Calu3 (cell line): ENCODE data around the gene MSLN. TPM values are rescaled to one million over a fixed set of nuclear protein-coding genes. Genes with fewer than 3 reads are reported as not detected.

Source experiments
- BruUV-seq: library from RNA; stranded (reverse); fragments of 400-500 nt; replicated peaks from 2 replicates; lab custom pipeline; 2021; lab: Mats Ljungman, UMichigan
- CTCF ChIA-PET: fragments of 300-600 bp; sonication (Branson Sonifier 250); formaldehyde crosslinking; loops from one replicate; lab custom pipeline; 2022; ENCODE audit warnings: antibody characterized with exemption; lab: Charles Lee
- DNase-seq: peaks from one replicate; pipeline ENCODE4 v3.0.0; 2022
- H3K27ac Mint-ChIP-seq: one replicate; pipeline ENCODE4 v1.8.0; 2022; ENCODE audit warnings: mixed read lengths; ENCODE audit not compliant: unreplicated experiment
- H3K27me3 Mint-ChIP-seq: one replicate; pipeline ENCODE4 v1.8.0; 2022; ENCODE audit warnings: mixed read lengths; ENCODE audit not compliant: unreplicated experiment
- H3K36me3 Mint-ChIP-seq: one replicate; pipeline ENCODE4 v1.8.0; 2022; ENCODE audit warnings: mild to moderate bottlenecking, moderate library complexity, mixed read lengths; ENCODE audit not compliant: insufficient read depth, unreplicated experiment
- H3K4me1 Mint-ChIP-seq: one replicate; pipeline ENCODE4 v1.8.0; 2022; ENCODE audit warnings: mild to moderate bottlenecking, low read depth, mixed read lengths; ENCODE audit not compliant: unreplicated experiment
- H3K4me3 Mint-ChIP-seq: one replicate; pipeline ENCODE4 v1.8.0; 2022; ENCODE audit warnings: mild to moderate bottlenecking, low read depth, moderate library complexity, mixed read lengths; ENCODE audit not compliant: unreplicated experiment
- H3K9me3 Mint-ChIP-seq: one replicate; pipeline ENCODE4 v1.8.0; 2022; ENCODE audit warnings: low read depth, mixed read lengths; ENCODE audit not compliant: unreplicated experiment
- CTCF ChIP-seq: fragments of 200-600 bp; IDR thresholded peaks from one replicate; pipeline ENCODE4 v1.8.0; 2022; ENCODE audit warnings: antibody characterized with exemption; ENCODE audit not compliant: unreplicated experiment
- intact Hi-C: fragments of 100-400 bp; cut with micrococcal nuclease; formaldehyde crosslinking; loops from one replicate; pipeline ENCODE4 v1.10.0; 2022; ENCODE audit not compliant: unreplicated experiment
- total RNA-seq: library from RNA; stranded (reverse); gene quantifications from 2 replicates; pipeline ENCODE4 v1.2.3, GENCODE V29; 2022

MSLN gene
- total RNA-seq, 1 experiment from 2014 or later = 3.4 TPM

GRCh38 chr16:729768-730665, 30.5 kb upstream of the MSLN start:
- CTCF ChIA-PET = interaction anchor here (0.6 kb wide), 1 partner anchor 24 kb away, joined by 5 read pairs; no protein-coding TSS in a partner anchor
- peaks cover 62% of the 10 kb centered on the region for H3K36me3 Mint-ChIP-seq
- no peak for DNase-seq
- H3K27ac Mint-ChIP-seq = no peak overlapping the region
- no peak for TF ChIP-seq CTCF
- no peaks in the 10 kb centered on the region for H3K27me3 Mint-ChIP-seq
- no peaks in the 10 kb centered on the region for H3K4me1 Mint-ChIP-seq
- intact Hi-C loops = no loop called here
- BruUV-seq = no TSS peak
- no peak overlapping the region for H3K4me3 Mint-ChIP-seq
- no peaks in the 10 kb centered on the region for H3K9me3 Mint-ChIP-seq

- BruUV-seq = no TSS peak
- no peaks in the 10 kb centered on the region for H3K4me1 Mint-ChIP-seq
- H3K36me3 Mint-ChIP-seq = peaks cover 59% of the 10 kb centered on the region
- CTCF ChIA-PET = interaction anchor here (0.6 to 1.2 kb wide), 2 partner anchors 10 to 23 kb away, joined by 3 to 5 read pairs; partner anchors contain the start of gene CIAO3
- H3K4me3 Mint-ChIP-seq = no peak overlapping the region
- no peak overlapping the region for H3K27ac Mint-ChIP-seq
- intact Hi-C loops = no loop called here
- H3K9me3 Mint-ChIP-seq = no peaks in the 10 kb centered on the region
- no peak for DNase-seq
- no peak for TF ChIP-seq CTCF
- H3K27me3 Mint-ChIP-seq = no peaks in the 10 kb centered on the region
Observed at GRCh38 chr16:730666-731509, 29.6 kb upstream of the MSLN start.

GRCh38 chr16:732332-732731, 28.2 kb upstream of the MSLN start:
- Mint-ChIP-seq H3K4me3 (no peak overlapping the region), H3K4me1 (no peaks in the 10 kb centered on the region), H3K27me3 (no peaks in the 10 kb centered on the region), H3K27ac (no peak overlapping the region), H3K9me3 (no peaks in the 10 kb centered on the region), H3K36me3 (peaks cover 59% of the 10 kb centered on the region)
- CTCF ChIA-PET = interaction anchor here (0.7 to 1.2 kb wide), 2 partner anchors 9 to 52 kb away, joined by 3 read pairs; partner anchors contain the start of gene CIAO3
- TF ChIP-seq CTCF = no peak
- BruUV-seq = no TSS peak
- no peak for DNase-seq
- intact Hi-C loops = no loop called here

- intact Hi-C loops = no loop called here
- H3K4me1 Mint-ChIP-seq = no peaks in the 10 kb centered on the region
- H3K4me3 Mint-ChIP-seq = no peak overlapping the region
- no peaks in the 10 kb centered on the region for H3K9me3 Mint-ChIP-seq
- no peak for TF ChIP-seq CTCF
- no peak for DNase-seq
- no TSS peak for BruUV-seq
- peaks cover 58% of the 10 kb centered on the region for H3K36me3 Mint-ChIP-seq
- CTCF ChIA-PET = interaction anchor here (0.7 kb wide), 1 partner anchor 52 kb away, joined by 3 read pairs; no protein-coding TSS in a partner anchor
- no peak overlapping the region for H3K27ac Mint-ChIP-seq
- no peaks in the 10 kb centered on the region for H3K27me3 Mint-ChIP-seq
Observed at GRCh38 chr16:732936-733335, 27.6 kb upstream of the MSLN start.
